ENCODE data around the gene PEPD. TPM values are rescaled to one million over a fixed set of nuclear protein-coding genes. Genes with fewer than 3 reads are reported as not detected.

Gene PEPD
- total RNA-seq, 4 donors from 2014 or later: 40.1 to 61.4 (median 53.4) TPM

- no peaks in the 10 kb centered on the region for H3K9me3 ChIP-seq
- no peak overlapping the region for H3K4me3 ChIP-seq
- TF ChIP-seq CTCF (IDR thresholded peaks at IDR 0.05) (no peak), POLR2A (IDR thresholded peaks at IDR 0.05) (no peak)
- intact Hi-C loops (cut with DNase I): no loop called here
- peaks cover 0 to 14% (median 0%) of the 10 kb centered on the region in 3 donors for H3K4me1 ChIP-seq
- H3K36me3 ChIP-seq: peaks cover 0 to 31% (median 0%) of the 10 kb centered on the region in 3 donors
- WGBS, 2 donors: 88 to 94% methylated on average over 2 to 7 of the region's 20 CpGs
- no peak for DNase-seq
- H3K27me3 ChIP-seq: no peaks in the 10 kb centered on the region
- no peak overlapping the region for H3K27ac ChIP-seq
These were observed 109.9 kb downstream of the PEPD start for GRCh38 chr19:33411621-33412180.

GRCh38 chr19:33410915-33411401, 110.6 kb downstream of the PEPD start:
- H3K27ac ChIP-seq: no peak overlapping the region
- no peak overlapping the region for H3K4me3 ChIP-seq
- peaks cover 0 to 16% (median 0%) of the 10 kb centered on the region in 3 donors for H3K4me1 ChIP-seq
- no peaks in the 10 kb centered on the region for H3K27me3 ChIP-seq
- H3K36me3 ChIP-seq: peaks cover 0 to 31% (median 0%) of the 10 kb centered on the region in 3 donors
- TF ChIP-seq CTCF (IDR thresholded peaks at IDR 0.05): no peak
- no peak for TF ChIP-seq POLR2A (IDR thresholded peaks at IDR 0.05)
- H3K9me3 ChIP-seq: no peaks in the 10 kb centered on the region
- no CpG with 5 or more reads among the region's 21 CpGs for WGBS, 2 donors
- no peak for DNase-seq
- intact Hi-C loops (cut with DNase I): no loop called here

GRCh38 chr19:33409906-33410685, 111.5 kb downstream of the PEPD start:
- H3K36me3 ChIP-seq: peaks cover 0 to 37% (median 0%) of the 10 kb centered on the region in 3 donors
- H3K9me3 ChIP-seq: no peaks in the 10 kb centered on the region
- WGBS, 2 donors: 91 to 93% methylated on average over 10 to 12 of the region's 27 CpGs
- DNase-seq: no peak
- no peak overlapping the region for H3K27ac ChIP-seq
- intact Hi-C loops (cut with DNase I): no loop called here
- TF ChIP-seq POLR2A (IDR thresholded peaks at IDR 0.05): no peak
- no peaks in the 10 kb centered on the region for H3K27me3 ChIP-seq
- H3K4me3 ChIP-seq: no peak overlapping the region
- H3K4me1 ChIP-seq: peaks cover 0 to 24% (median 0%) of the 10 kb centered on the region in 3 donors

GRCh38 chr19:33408538-33409434, 112.8 kb downstream of the PEPD start:
- Histone ChIP-seq H3K27me3 (no peaks in the 10 kb centered on the region), H3K27ac (no peak overlapping the region), H3K4me1 (peaks cover 0 to 35% (median 0%) of the 10 kb centered on the region in 3 donors), H3K9me3 (no peaks in the 10 kb centered on the region), H3K36me3 (peaks cover 0 to 38% (median 0%) of the 10 kb centered on the region in 3 donors), H3K4me3 (no peak overlapping the region)
- WGBS, 2 donors: 82 to 94% methylated on average over 5 to 15 of the region's 18 CpGs
- no peak for TF ChIP-seq POLR2A (IDR thresholded peaks at IDR 0.05)
- TF ChIP-seq CTCF (IDR thresholded peaks at IDR 0.05): no peak
- intact Hi-C loops (cut with DNase I): no loop called here
- no peak for DNase-seq

- TF ChIP-seq CTCF (IDR thresholded peaks at IDR 0.05) (no peak), POLR2A (IDR thresholded peaks at IDR 0.05) (no peak)
- intact Hi-C loops (cut with DNase I): no loop called here
- peaks cover 0 to 35% (median 0%) of the 10 kb centered on the region in 3 donors for H3K4me1 ChIP-seq
- no peak overlapping the region for H3K27ac ChIP-seq
- 84 to 87% methylated on average over 3 to 7 of the region's 13 CpGs for WGBS, 2 donors
- no peak overlapping the region for H3K4me3 ChIP-seq
- no peaks in the 10 kb centered on the region for H3K9me3 ChIP-seq
- H3K36me3 ChIP-seq: peaks cover 0 to 38% (median 0%) of the 10 kb centered on the region in 3 donors
- no peak for DNase-seq
- no peaks in the 10 kb centered on the region for H3K27me3 ChIP-seq
These were observed 113.5 kb downstream of the PEPD start for GRCh38 chr19:33408116-33408515.

All from esophagus squamous epithelium (tissue), 5 donors.